ELR (cell line): ENCODE data around the gene MOCS3.
A peak's percentile ranks its signal among the peaks of the same experiment; 100 is the strongest.

ENCODE experiments used
- DNase-seq: peaks from one replicate; pipeline ENCODE4 v3.0.0-alpha.2; 2015; ENCODE audit warnings: low read depth

MOCS3 gene

DNA sequence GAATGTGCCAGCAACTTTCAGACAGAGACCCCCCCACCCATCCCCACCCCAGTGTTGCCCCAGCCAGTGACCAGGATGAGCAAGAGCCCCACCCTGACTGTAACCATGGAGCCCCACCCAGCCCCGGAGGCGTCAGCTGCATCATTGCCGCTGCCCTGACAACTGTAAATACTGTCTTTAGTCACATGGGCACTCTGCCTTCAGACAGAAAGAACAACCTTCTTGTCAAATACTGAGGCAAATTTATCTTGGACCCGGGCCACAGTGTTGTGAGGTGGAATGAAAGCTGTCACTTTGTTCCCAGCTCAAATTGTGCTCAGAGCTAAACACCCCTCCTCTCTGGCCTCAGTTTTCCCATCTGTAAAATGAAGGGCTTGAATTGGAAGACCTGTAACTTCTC lies 23.7 kb downstream of the MOCS3 start:
- DNase-seq = peak; percentile 87

DNA sequence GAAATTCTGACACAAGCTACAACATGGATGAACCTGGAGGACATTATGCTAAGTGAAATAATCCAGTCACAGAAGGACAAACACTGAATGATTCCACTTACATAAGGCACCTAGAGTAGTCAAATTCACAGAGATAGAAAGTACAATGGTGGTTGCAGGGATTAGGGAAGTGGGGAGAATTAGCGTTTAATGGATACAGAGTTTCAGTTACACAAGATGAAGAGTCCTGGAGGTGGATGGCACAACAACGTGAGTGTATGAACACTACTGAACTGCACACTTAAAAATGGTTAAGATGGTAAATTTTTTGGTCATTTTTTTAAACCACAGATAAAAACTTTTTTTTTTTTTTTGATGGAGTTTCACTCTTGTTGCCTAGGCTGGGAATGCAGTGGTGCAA lies 24.7 kb downstream of the MOCS3 start:
- no peak for DNase-seq

DNA sequence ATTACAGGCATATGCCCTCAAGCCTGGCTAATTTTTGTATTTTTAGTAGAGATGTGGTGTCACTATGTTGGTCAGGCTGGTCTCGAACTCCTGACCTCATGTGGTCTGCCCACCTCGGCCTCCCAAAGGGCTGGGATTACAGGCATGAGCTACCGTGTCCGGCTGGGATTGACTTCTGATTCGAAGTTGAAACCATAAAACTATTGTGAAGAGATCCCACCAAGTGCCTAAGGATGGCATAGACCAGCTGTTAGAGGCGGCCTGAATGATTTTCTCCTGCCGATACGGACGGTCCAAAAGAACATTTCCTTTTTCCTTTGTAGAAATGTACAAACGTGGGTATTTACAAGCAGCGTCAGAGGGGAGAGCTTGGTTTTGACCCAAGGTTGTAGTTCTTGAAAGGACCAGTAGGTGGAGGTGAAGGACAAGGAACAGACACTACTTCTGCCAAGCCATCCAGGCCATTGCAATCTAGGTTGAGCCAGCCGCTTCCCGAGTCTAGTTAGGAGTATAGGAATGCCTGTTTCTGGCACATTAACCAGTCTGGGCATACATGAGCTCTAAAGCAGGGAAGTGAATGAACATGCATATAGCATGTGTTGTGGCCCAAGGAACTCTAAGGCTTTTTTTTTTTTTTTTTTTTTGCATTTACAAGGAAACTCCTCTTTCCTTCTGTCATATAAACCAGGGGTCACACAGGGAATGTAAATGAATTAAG lies 29.0 kb downstream of the MOCS3 start:
- DNase-seq = peak; percentile 91

DNA sequence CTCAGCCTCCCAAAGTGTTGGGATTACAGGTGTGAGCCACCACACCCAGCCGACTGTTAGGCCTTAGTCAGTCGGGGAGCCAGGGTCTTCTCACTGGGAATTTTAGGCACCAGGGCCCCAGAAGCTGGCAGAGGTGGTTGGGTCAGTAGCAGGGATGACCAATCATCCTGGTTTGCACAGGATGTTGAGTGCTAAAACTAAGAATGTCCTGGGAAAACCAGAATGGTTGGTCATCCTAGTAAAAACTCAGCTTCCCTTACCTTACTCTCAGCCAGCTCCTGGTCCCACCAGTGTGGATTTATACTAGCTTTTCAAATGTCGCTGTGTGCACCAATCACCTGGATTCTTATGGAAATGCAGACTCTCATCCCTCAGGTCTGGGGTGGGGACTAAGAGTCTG lies 32.5 kb downstream of the MOCS3 start:
- DNase-seq = peak; percentile 68

GRCh38 chr20:50992336-50992732 lies 33.7 kb downstream of the MOCS3 start:
- DNase-seq = no peak

GRCh38 chr20:50992733-50993457 lies 34.3 kb downstream of the MOCS3 start:
- DNase-seq = peak; percentile 86

DNA sequence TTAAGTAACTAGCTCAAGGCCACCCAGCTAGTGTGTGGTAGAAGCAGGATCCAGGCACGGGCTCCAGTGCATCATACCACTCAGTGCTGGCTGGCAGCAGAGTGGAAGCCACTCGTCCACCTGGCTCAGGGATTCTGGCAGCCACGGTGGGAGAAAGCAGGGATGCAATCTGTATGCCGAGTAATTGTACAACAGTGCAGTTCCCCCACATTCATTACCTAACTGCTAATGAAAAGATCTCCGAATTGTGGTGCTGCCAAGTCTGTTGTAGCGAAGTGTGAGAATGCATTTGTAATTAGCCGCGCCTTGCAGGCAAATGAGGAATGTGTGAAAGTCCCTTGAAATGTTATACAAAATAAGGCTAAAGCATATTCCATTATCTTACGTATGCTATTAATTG lies 35.3 kb downstream of the MOCS3 start:
- DNase-seq = no peak

DNA sequence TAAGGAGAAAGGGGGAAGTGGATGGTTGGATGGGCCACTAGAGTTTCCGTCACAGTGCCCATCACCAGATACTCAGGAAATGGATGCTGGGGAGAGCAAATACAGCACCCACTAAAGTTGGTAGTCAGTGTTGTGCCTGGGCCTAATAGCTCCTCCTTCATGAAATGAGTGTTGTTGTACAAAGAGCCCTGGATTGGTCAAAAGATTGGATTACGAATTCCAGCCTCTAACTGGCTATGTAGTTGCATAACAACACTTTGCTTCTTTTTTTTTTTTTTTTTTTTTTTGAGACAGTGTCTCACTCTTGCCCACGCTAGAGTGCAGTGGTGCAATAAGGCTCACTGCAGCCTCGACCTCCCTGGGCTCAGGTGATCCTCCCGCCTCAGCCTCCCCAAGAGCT lies 36.9 kb downstream of the MOCS3 start:
- DNase-seq = no peak

- peak; percentile 70 for DNase-seq
Observed at GRCh38 chr20:50996901-50997865, 38.6 kb downstream of the MOCS3 start.

GRCh38 chr20:50999355-50999754 lies 40.7 kb downstream of the MOCS3 start:
- DNase-seq = no peak

DNA sequence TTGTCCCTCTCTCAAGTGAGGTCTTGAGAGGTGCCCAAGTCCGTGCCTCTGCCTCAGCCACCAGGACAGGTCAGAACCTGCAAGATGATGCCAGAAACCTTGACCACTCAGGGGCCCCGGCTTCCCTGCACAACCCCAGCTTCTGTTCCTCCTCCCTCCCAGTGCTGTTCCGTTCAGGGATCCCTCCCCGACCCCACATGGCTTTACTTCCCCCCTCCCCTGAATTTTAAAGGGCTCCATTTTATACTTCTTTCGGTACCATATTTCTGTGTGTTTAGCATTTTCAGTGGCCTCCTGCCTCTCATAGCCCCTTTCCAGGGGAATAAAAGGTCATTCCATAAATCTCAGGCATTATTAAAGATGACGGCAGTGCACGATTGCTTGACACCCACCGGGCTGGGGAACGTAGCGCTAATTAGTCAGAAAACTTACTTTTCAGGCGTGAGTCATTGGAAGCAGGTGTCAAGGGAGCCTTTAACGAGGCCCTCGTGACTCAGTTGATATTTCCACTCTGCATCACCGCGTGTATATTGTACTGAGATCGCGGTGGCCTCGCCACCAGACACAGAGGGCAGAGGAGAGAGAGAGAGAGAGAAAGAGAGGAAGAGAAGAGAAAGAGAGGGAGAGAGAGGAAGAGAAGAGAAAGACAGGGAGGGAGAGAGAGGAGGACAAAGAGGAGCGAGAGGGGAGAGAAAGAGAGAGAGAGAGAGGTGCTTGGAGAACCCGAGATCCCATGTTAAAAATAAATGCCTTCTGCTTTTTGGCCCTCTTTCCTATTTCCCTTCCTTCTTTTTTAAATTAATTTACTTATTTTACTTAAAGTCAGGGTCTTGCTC lies 43.0 kb downstream of the MOCS3 start:
- DNase-seq = no peak

GRCh38 chr20:51002633-51003032 lies 44.0 kb downstream of the MOCS3 start:
- no peak for DNase-seq

- DNase-seq = no peak
Observed at GRCh38 chr20:51003753-51004152, 45.1 kb downstream of the MOCS3 start.

DNA sequence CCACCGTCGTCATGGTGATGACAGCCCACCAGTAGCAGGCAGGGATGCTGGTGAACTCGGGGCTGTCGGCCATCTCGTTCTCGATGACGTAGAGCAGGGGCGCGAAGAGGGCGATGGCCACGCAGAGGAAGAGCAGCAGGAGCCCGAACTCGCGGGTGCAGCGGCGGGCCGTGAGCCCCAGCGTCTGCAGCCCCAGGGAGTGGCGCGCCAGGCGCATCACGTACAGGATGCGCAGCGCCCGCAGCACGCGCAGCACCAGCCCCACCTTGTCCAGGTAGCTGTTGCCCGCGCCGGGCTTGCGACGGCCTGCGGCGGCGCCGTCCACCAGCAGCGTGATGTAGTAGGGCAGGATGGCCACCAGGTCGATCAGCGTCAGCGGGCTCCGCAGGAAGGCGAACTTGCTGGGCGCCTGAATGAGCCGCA lies 45.7 kb downstream of the MOCS3 start:
- no peak for DNase-seq

DNA sequence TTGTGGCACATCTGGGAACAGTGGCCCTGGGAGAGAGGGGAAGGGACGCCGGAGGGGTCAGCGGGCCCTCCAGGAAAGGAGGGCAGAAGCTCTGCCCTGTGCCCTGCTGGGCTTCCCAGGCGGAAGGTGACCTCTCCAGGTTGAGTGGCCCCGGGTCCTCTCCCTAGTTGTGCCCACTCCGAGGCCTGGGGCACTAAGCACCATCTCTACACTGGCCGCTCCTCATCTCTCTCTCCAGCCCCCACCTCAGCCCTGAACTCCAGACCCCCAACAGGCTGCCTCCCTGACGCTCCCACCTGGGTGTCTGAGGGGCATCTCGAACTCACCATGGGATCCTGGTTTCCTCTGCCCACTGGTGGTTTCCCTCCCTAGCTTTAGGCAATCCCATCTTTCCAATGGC lies 46.2 kb downstream of the MOCS3 start:
- no peak for DNase-seq

DNA sequence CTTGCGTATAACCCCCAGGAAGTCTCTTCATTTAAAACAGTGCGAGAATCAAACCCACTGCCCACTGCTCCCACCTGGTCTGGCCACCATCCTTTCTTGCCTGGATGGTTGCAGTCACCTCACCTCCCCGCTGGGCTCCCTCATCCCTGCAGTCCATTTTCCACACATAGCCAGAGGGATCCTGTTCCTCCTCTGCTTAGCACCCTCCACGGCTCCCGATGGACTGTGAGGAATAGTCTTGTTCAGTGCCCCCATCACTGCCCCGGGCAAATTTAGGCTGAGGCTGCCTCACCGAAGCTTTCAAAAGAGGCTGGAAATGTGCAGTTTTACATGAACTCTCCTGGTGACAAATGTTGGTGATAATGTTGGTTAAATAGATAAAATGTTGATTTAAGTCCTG lies 46.6 kb downstream of the MOCS3 start:
- DNase-seq = no peak

DNA sequence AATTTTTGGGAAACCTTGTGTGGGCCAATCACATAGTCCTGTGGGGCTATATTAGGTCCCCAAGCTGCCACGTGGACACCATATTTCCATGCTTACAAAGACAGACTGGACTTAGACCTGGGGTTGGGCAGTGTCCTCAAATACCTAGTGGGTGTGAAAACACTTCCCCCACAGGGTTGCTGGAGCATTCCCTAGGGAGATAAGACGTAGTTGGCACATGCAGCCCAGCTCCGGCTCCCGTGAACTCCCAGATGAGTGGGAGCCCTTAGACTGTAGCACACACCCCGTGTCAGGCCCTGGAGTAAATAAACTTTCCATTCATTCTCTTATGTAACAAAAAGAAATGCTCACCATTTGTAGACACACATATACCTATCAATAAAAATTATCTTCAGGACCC lies 50.1 kb downstream of the MOCS3 start:
- no peak for DNase-seq

- no peak for DNase-seq
Observed at GRCh38 chr20:51009303-51010042, 50.9 kb downstream of the MOCS3 start.

DNA sequence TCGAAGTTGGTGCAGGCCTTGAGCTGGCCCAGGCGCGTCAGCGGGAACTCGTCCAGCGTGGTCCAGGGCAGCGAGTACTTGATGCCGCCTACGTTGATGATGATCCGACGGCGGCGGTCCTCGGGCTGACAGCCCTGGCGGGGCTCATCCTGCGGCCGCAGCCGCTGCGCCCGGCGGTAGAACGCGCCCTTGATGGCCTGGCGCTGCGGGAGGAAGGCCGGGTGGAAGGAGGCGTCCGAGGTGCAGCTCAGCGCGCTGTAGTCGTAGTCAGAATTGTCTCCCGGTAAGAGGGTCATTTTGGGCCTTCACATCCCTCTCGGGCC lies 51.4 kb downstream of the MOCS3 start:
- no peak for DNase-seq

DNA sequence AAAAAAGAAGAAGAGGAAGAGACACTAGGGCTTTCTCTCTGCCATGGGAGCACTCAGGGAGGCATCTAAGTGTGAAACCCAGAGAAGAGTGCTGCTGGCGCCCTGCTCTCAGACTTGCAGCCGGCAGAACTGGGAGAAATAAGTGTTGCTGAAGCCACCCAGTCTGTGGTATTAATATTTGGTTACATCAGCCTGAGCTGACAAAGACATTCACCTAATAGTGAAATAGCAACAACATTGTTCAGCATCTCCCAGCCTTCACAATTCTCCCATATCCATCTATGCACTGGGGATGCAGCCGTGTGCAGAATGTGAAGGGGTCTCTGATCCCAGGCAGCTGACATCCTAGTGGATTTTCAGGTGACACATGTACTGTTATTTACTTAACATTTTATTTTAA lies 52.3 kb downstream of the MOCS3 start:
- DNase-seq = no peak

- DNase-seq = no peak
Observed at GRCh38 chr20:51011479-51011878, 52.9 kb downstream of the MOCS3 start.
